CD4-positive, alpha-beta T cell (primary cell): ENCODE data around the gene IQSEC3. TPM values are rescaled to one million over a fixed set of nuclear protein-coding genes. Genes with fewer than 3 reads are reported as not detected.

Experiments
- ATAC-seq: fragments of 200-7000 bp; cut with Tn5 transposase; one replicate; pipeline ENCODE4 v1.10.0; 2022; ENCODE audit warnings: mild to moderate bottlenecking; ENCODE audit not compliant: poor library complexity
- CTCF ChIA-PET: fragments of 350-600 bp; sonication (Branson Sonifier 250); formaldehyde crosslinking; loops from one replicate; lab custom pipeline; 2021; ENCODE audit warnings: antibody characterized with exemption, inconsistent platforms; lab: Charles Lee
- POLR2A ChIA-PET: fragments of 350-600 bp; sonication (Branson Sonifier 250); formaldehyde crosslinking; loops from one replicate; lab custom pipeline; 2021; ENCODE audit warnings: antibody characterized with exemption, inconsistent platforms; lab: Charles Lee
- DNase-seq, 14 experiments: peaks; one replicate each; pipeline ENCODE4 v3.0.0-alpha.2; 2013 to 2020; ENCODE audit warnings: mixed read lengths in 2 of 14
- H3K27ac ChIP-seq, 2 donors: one replicate each; pipeline versions ENCODE4 v1.5.1 to v1.7.0; 2013; ENCODE audit warnings: low read length in 2 of 2, low read depth in 1 of 2, mild to moderate bottlenecking in 1 of 2
- H3K27me3 ChIP-seq, 2 experiments: 1 replicate in 1 of 2; 2 replicates in 1 of 2; pipeline versions ENCODE4 v1.6.1 to v1.7.0; 2013; ENCODE audit warnings: low read length in 2 of 2, control low read depth in 1 of 2, mild to moderate bottlenecking in 1 of 2, moderate library complexity in 1 of 2; ENCODE audit not compliant: insufficient read depth in 2 of 2, control insufficient read depth in 1 of 2
- H3K36me3 ChIP-seq: one replicate; pipeline ENCODE4 v1.6.1; 2013; ENCODE audit warnings: low read length, control low read depth; ENCODE audit not compliant: insufficient read depth
- H3K4me1 ChIP-seq: one replicate; pipeline ENCODE4 v1.6.1; 2013; ENCODE audit warnings: low read length, control low read depth; ENCODE audit not compliant: insufficient read depth
- H3K4me3 ChIP-seq: one replicate; pipeline ENCODE4 v1.5.1; 2013; ENCODE audit warnings: mild to moderate bottlenecking, low read length, moderate library complexity
- H3K9me3 ChIP-seq, 2 experiments: 1 replicate in 1 of 2; 2 replicates in 1 of 2; pipeline versions ENCODE4 v1.6.1 to v1.7.0; 2013; ENCODE audit warnings: low read length in 2 of 2, mild to moderate bottlenecking in 2 of 2, control low read depth in 1 of 2, moderate library complexity in 1 of 2; ENCODE audit not compliant: control insufficient read depth in 1 of 2, insufficient read depth in 1 of 2
- H3K27ac Mint-ChIP-seq: one replicate; pipeline ENCODE4 v1.8.0; 2020; ENCODE audit warnings: mixed read lengths
- H3K27me3 Mint-ChIP-seq: one replicate; pipeline ENCODE4 v1.8.0; 2021; ENCODE audit warnings: mixed read lengths
- H3K36me3 Mint-ChIP-seq: one replicate; pipeline ENCODE4 v1.8.0; 2021; ENCODE audit warnings: low read depth, mixed read lengths
- H3K4me1 Mint-ChIP-seq: one replicate; pipeline ENCODE4 v1.8.0; 2021; ENCODE audit warnings: low read depth, mixed read lengths
- H3K4me3 Mint-ChIP-seq: one replicate; pipeline ENCODE4 v1.8.0; 2020; ENCODE audit warnings: mild to moderate bottlenecking, mixed read lengths
- H3K9me3 Mint-ChIP-seq: one replicate; pipeline ENCODE4 v1.8.0; 2020; ENCODE audit warnings: mixed read lengths
- CTCF ChIP-seq: fragments of 200-600 bp; IDR thresholded peaks from one replicate; pipeline ENCODE4 v1.8.0; 2022; ENCODE audit warnings: antibody characterized with exemption, mild to moderate bottlenecking
- intact Hi-C, 2 experiments: fragments of 100-400 bp; cut with DNase I in 1 of 2; cut with micrococcal nuclease in 1 of 2; formaldehyde crosslinking; loops; one replicate each; pipeline versions ENCODE4 v1.15.1 to v1.9.0; 2023 to 2025; cut with DNase I, micrococcal nuclease
- total RNA-seq, 174 experiments: library from RNA in 2 of 174; stranded (reverse) in 2 of 174; gene quantifications; one replicate each; pipeline ENCODE4 v1.2.3 and lab custom pipeline; 2021 to 2026

Gene IQSEC3
- total RNA-seq, 2 experiments from 2014 or later = 0.19 TPM; not detected in 1

DNA sequence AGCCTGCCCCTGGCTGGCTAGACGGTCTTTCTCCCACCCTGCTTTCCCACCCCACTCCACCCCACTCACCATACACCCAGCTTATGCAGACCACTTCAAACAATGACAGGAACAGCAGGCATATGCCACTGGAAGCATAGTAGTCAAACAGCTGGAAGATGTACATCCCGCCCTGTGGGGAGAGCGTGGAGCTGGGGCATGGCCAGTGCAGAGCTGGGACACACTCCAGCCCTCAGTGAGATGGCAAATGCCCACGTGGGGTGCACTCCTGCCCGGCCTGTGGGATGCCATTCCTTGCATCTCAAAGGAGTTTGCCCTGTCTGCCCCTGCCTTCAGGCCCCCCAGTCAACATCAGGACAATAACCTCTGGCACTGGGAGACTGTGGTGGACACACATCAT, 128.6 kb downstream of the IQSEC3 start:
- no peaks in the 10 kb centered on the region for H3K4me1 ChIP-seq
- intact Hi-C loops = no loop called here
- ChIA-PET POLR2A (no interaction called here), CTCF (no interaction called here)
- Mint-ChIP-seq H3K36me3 (no peaks in the 10 kb centered on the region), H3K4me3 (no peak overlapping the region), H3K9me3 (no peaks in the 10 kb centered on the region), H3K27me3 (peaks cover 61% of the 10 kb centered on the region), H3K27ac (no peak overlapping the region), H3K4me1 (no peaks in the 10 kb centered on the region)
- TF ChIP-seq CTCF = no peak
- DNase-seq (no peak), ATAC-seq (no peak)
- no peaks in the 10 kb centered on the region for H3K36me3 ChIP-seq
- H3K27ac ChIP-seq = no peak overlapping the region
- peaks cover 4 to 6% of the 10 kb centered on the region in 2 experiments for H3K27me3 ChIP-seq
- peaks cover 0 to 5% of the 10 kb centered on the region in 2 experiments for H3K9me3 ChIP-seq
- no peak overlapping the region for H3K4me3 ChIP-seq

GRCh38 chr12:195951-196350, 129.4 kb downstream of the IQSEC3 start:
- no peaks in the 10 kb centered on the region for H3K36me3 Mint-ChIP-seq
- H3K36me3 ChIP-seq = no peaks in the 10 kb centered on the region
- intact Hi-C loops = no loop called here
- no peak overlapping the region for H3K4me3 Mint-ChIP-seq
- POLR2A ChIA-PET = no interaction called here
- H3K9me3 Mint-ChIP-seq = no peaks in the 10 kb centered on the region
- no peak for ATAC-seq
- peaks cover 3 to 6% of the 10 kb centered on the region in 2 experiments for H3K27me3 ChIP-seq
- CTCF ChIA-PET = no interaction called here
- no peak for DNase-seq
- TF ChIP-seq CTCF = no peak
- no peak overlapping the region for H3K4me3 ChIP-seq
- no peaks in the 10 kb centered on the region for H3K4me1 Mint-ChIP-seq
- H3K4me1 ChIP-seq = no peaks in the 10 kb centered on the region
- peaks cover 0 to 5% of the 10 kb centered on the region in 2 experiments for H3K9me3 ChIP-seq
- no peak overlapping the region for H3K27ac Mint-ChIP-seq
- no peak overlapping the region for H3K27ac ChIP-seq
- H3K27me3 Mint-ChIP-seq = peaks cover 64% of the 10 kb centered on the region

DNA sequence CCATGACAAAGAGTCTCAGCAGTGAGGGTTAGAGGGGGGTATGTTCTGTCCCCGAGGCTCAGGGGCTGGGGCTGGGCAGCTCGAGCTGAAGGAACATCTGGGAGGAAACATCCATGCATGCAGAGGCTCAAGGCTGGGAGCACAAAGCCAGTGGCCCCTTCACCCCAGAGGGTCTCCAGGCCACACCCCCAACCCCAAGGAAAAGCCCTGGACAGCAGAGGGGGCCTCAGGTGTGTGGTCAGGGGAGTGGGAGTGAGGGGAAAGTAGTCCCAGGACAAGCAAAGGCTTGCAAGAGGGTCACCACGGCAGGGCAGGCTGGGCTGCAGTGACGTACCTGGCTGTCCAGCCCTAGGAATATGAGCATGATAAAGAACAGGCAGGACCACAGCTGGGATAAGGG, 129.9 kb downstream of the IQSEC3 start:
- CTCF ChIA-PET = no interaction called here
- H3K36me3 ChIP-seq = no peaks in the 10 kb centered on the region
- H3K27me3 Mint-ChIP-seq = peaks cover 69% of the 10 kb centered on the region
- H3K4me3 ChIP-seq = no peak overlapping the region
- H3K9me3 Mint-ChIP-seq = no peaks in the 10 kb centered on the region
- ATAC-seq (no peak), DNase-seq (no peak)
- no peaks in the 10 kb centered on the region for H3K4me1 Mint-ChIP-seq
- no peak overlapping the region for H3K27ac ChIP-seq
- H3K9me3 ChIP-seq = peaks cover 0 to 5% of the 10 kb centered on the region in 2 experiments
- H3K27ac Mint-ChIP-seq = no peak overlapping the region
- intact Hi-C loops = no loop called here
- H3K4me1 ChIP-seq = no peaks in the 10 kb centered on the region
- TF ChIP-seq CTCF = no peak
- peaks cover 3 to 6% of the 10 kb centered on the region in 2 experiments for H3K27me3 ChIP-seq
- H3K36me3 Mint-ChIP-seq = no peaks in the 10 kb centered on the region
- POLR2A ChIA-PET = no interaction called here
- no peak overlapping the region for H3K4me3 Mint-ChIP-seq
